ENCODE data around the gene KNTC1.
"Not testable (repeated sequence)": the region's sequence is repeated elsewhere in the genome, so short reads cannot be mapped to it uniquely, and the experiment has no call there.

The KNTC1 gene

GRCh38 chr12:122653291-122653690 lies 126.2 kb downstream of the KNTC1 start:
- not testable (repeated sequence) for DNase-seq, ATAC-seq

GRCh38 chr12:122656298-122656697 lies 129.2 kb downstream of the KNTC1 start:
- ATAC-seq = no peak
- no peak for DNase-seq

DNA sequence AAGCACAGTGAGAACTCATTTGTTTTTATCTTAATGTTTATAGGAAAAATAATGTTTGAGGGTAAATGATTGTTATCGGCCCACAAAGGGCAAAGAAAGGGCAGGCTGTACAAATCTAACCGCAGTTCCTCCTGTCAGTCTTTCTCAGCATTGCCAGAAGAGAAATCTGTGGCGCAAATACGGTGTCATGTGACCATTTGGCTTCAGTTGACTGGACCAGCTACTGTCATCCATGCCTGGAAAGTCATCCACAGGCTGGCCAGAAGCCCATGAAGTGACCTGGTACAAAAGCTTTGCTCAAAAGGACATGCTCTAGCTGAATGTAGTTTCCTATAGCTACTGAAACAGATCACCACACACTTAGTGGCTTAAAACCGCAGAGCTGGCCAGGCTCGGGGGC lies 132.5 kb downstream of the KNTC1 start:
- no peak for DNase-seq
- no peak for ATAC-seq

GRCh38 chr12:122661246-122661645 lies 134.2 kb downstream of the KNTC1 start:
- ATAC-seq (no peak), DNase-seq (no peak)

GRCh38 chr12:122661938-122662337 lies 134.9 kb downstream of the KNTC1 start:
- DNase-seq (no peak), ATAC-seq (no peak)

- ATAC-seq = no peak
- no peak for DNase-seq
Observed at GRCh38 chr12:122665349-122665748, 138.3 kb downstream of the KNTC1 start.

GRCh38 chr12:122665759-122666158 lies 138.7 kb downstream of the KNTC1 start:
- DNase-seq (no peak), ATAC-seq (no peak)

DNA sequence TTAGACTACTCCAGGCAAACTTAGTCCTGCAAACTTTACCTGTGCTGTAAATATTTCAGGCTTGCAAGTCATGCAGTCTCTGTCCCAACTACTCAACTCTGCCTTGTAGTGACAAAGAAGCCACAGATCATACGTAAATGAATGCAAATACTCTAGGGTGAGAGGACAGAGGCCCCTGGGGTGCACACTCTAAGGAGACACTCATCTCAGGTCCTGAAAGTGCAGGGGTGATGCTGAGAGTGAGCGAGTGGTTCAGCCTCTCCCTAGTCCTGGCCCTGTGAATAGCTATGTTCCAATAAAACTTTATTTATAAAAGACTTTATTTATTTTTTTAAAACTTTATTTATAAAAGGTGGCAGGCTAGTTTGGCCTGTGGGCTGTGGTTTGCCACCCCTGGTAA lies 141.2 kb downstream of the KNTC1 start:
- DNase-seq = no peak
- ATAC-seq = no peak

DNA sequence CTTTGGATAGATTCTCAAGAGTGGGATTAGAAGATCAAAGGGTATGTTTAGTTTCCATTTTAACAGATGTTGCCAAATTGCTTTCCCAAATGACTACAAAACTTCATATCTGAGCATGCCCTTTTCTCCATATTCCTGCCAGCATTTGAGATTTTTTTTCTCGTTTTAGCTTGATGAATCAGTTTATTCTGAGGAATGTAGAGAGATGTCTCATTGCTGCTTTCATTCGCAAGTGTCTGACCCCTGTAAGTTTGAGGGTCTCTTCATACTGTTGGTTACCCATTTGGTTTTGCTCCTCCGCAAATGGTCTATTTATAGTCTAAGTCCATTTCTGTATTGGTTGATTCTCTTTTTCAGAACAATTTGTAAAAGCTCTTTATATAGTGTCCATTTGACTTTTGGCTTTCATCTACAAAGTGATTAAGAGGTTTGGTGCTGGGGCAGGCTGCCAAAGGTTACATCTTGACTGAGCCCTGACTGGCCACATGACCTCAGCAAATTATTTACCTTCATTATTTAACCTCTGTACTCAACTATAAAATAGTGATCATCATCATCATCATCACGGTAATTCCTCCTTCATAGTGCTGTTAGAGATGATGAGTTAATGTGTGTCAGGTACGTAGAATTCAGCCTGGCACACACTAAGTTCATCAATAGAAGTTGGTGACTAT lies 142.5 kb downstream of the KNTC1 start:
- DNase-seq (no peak), ATAC-seq (no peak)

DNA sequence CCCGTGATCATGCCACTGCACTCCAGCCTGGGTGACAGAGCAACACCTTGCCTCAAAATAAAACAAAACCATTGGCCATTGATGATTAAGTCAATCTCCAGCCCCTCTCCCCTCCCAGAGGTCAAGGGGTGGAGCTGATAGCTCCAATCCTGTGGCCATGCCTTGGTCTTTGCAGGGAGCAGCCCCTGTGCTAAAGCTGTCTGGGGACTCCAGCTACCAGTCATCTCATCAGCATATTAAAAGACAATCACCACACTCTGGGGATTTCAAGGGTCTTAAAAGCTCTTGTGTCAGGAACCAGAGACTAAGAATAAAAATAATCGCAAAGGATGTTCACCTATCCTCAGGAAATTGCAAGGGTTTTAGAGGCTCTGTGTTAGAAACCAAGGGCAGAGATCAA lies 145.5 kb downstream of the KNTC1 start:
- no peak for DNase-seq
- no peak for ATAC-seq
